Glomerular endothelial cell (primary cell): Measurements from ENCODE around the gene MOB1A. TPM values are rescaled to one million over a fixed set of nuclear protein-coding genes. Genes with fewer than 3 reads are reported as not detected.

ENCODE experiments used
- DNase-seq: peaks from one replicate; pipeline ENCODE4 v3.0.0-alpha.2; 2011; ENCODE audit warnings: low read depth, low spot score; ENCODE audit errors: extremely low read depth
- total RNA-seq: library from RNA; depleted of rRNA; stranded (reverse); fragments of >200 nt; gene quantifications from 2 replicates; pipeline ENCODE4 v1.2.3, GENCODE V29; 2015

Gene MOB1A
- total RNA-seq, 1 donor from 2014 or later: 80.7 TPM

DNA sequence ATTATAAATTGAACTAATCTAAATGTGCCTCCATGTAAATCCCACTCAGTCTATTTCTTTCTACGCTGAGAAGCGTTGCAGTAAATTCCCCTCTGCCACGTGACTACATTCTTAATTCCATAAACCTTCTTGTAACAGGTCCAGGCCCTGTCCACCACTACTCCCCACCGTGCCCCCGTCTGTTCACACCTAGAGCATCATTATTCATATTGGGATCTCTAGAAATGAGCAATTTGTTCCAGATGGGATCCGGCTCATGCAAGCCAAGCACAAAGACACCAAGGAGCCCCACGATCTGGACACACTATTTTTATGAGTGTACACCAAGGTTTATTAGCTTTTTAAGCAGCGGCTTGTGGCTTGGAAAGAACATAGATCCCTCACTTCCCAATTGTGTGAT is 69.1 kb downstream of the MOB1A start:
- no peak for DNase-seq

DNA sequence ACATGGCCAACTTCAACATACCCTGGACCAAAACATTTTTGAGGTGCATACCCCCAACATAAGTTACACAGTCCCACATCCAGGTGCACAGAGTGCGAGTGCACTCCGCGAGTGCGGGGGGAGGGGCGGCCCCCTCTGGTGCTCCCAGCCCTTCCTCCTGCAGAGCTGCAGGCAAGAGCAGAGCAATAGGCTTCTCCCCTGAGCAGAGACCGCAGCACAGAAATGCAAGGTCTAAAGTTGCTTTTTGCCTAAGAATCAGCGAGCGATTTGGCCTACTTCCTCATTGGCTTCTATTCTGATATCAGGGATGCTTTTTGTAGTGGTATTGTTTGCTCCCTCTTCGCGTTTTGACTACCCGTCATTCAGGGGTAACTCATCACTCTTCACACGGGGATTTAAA is 71.6 kb downstream of the MOB1A start:
- DNase-seq: no peak

DNA sequence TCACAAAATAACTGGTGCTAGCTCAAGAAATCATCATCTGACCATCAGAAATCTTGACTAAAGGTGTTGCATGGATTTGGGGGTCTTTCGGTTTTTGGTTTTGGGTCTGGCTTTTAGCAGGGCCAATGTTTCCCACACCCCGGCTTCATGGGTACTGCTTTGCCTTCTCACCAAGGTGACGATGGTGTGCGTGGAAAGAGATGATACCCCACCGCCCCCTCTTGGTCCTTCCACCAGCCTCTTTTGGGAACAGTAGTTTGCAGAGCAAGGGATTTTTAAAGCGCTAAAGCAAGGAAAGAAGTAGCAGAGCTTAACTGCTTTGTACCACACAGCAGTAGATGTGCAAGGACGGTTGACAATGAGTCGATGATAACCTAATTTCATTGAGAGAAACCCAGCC is 73.3 kb downstream of the MOB1A start:
- DNase-seq: no peak

DNA sequence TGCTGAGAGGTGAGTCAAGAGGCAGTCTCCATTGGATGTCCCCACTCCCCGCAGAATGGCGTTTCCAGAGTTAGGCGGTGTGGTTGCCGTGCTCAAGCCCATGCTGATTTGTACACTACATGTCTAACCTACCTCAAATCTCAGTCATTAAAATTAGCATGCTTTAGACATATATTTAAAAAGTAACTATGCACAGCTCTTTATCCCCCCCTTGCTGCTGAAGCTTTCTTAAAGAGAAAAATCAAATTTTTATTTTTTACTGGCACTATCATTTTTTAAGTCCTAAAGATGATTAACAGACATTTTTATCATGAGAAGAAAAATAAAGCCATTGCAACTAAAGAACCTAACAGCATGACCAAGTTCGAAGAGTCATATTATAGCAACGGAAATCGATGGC is 73.8 kb downstream of the MOB1A start:
- no peak for DNase-seq

DNA sequence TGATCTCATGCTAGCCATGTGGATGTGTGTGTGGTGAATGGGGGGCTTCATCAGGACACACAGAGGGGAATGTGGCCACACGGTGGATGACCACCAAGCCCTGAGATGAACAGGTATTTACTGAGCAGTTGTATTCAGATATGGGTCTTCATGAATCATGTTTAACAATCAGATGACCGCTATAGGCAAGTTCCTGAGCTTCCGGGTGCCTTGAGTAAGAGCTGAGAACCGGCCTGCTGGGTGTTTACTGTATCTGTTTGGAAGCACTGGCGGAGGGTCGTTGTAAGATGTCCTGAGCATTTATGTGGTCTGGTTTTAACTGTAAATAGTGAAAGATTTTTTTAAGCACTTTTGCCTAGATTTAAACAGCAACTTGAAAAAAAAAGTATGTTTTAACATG is 74.9 kb downstream of the MOB1A start:
- DNase-seq: no peak

Other genes with a start within 250 kb of the MOB1A start
- 5.7 and 13.7 TPM in 2 replicates for gene TET3, start 194.0 kb downstream of the MOB1A start, total RNA-seq
- 60.6 and 63.8 TPM in 2 replicates for gene BOLA3, start 31.0 kb downstream of the MOB1A start, total RNA-seq
- gene MTHFD2, start 19.7 kb upstream of the MOB1A start, total RNA-seq: 33.7 and 48.5 TPM in 2 replicates
- gene SLC4A5, start 164.5 kb upstream of the MOB1A start, total RNA-seq: 0.10 and 0.18 TPM in 2 replicates
- gene DCTN1, start 201.4 kb upstream of the MOB1A start, total RNA-seq: 152 and 167 TPM in 2 replicates
- gene C2orf81, start 242.7 kb upstream of the MOB1A start, total RNA-seq: 0.34 and 0.82 TPM in 2 replicates
- 29.1 and 35.6 TPM in 2 replicates for gene WDR54, start 242.9 kb upstream of the MOB1A start, total RNA-seq